K562 (cell line): ENCODE results near the gene PRSS27. TPM values are rescaled to one million over a fixed set of nuclear protein-coding genes. Genes with fewer than 3 reads are reported as not detected.
A peak's percentile ranks its signal among the peaks of the same experiment; 100 is the strongest.

ENCODE experiments used
- ARID2 ChIP-seq: fragments of 450-650 bp; IDR thresholded peaks from 2 replicates; pipeline ENCODE4 v1.6.1; 2017; ENCODE audit warnings: antibody characterized with exemption, mild to moderate bottlenecking
- BMI1 ChIP-seq: fragments of 150-350 bp; IDR thresholded peaks from 2 replicates; pipeline ENCODE4 v1.6.1; 2014; ENCODE audit warnings: low read length
- ETS1 ChIP-seq: conservative IDR thresholded peaks from 2 replicates; pipeline ENCODE4 v1.6.1; 2011; ENCODE audit warnings: low read depth, mild to moderate bottlenecking, low read length; ENCODE audit not compliant: control insufficient read depth
- GTF2A2 ChIP-seq: IDR thresholded peaks from 2 replicates; pipeline ENCODE4 v1.6.1; 2016; ENCODE audit warnings: mild to moderate bottlenecking, missing genetic modification characterization, missing compliant biosample characterization
- HSF4 ChIP-seq: fragments of 250-450 bp; sonication (Bioruptor Pico); IDR thresholded peaks from 2 replicates; pipeline ENCODE4 v2.1.2; 2022; ENCODE audit warnings: mild to moderate bottlenecking, moderate library complexity, borderline replicate concordance
- NCOA1 ChIP-seq: fragments of 450-650 bp; IDR thresholded peaks from 2 replicates; pipeline ENCODE4 v1.6.1; 2016; ENCODE audit warnings: low read depth
- NR2C1 ChIP-seq, 2 experiments: fragments of 450-650 bp; IDR thresholded peaks; 2 replicates each; pipeline ENCODE4 v1.6.1; 2017; ENCODE audit warnings: mild to moderate bottlenecking in 2 of 2, antibody characterized with exemption in 1 of 2, inconsistent platforms in 1 of 2, missing compliant biosample characterization in 1 of 2, missing genetic modification characterization in 1 of 2
- PTRF ChIP-seq: fragments of 450-650 bp; IDR thresholded peaks from 2 replicates; pipeline ENCODE4 v1.6.1; 2016; ENCODE audit warnings: mild to moderate bottlenecking, missing genetic modification characterization, missing compliant biosample characterization
- PYGO2 ChIP-seq: fragments of 450-650 bp; IDR thresholded peaks from 2 replicates; pipeline ENCODE4 v1.6.1; 2016; ENCODE audit warnings: mild to moderate bottlenecking, missing genetic modification characterization, moderate library complexity, missing compliant biosample characterization
- RBBP5 ChIP-seq: fragments of 200-600 bp; sonication (generic); IDR thresholded peaks from 2 replicates; pipeline ENCODE4 v1.6.1; 2012; ENCODE audit warnings: borderline replicate concordance, mild to moderate bottlenecking, low read length, control low read depth, inconsistent platforms; ENCODE audit not compliant: insufficient read depth, poor library complexity, severe bottlenecking
- TEAD2 ChIP-seq: fragments of 450-650 bp; IDR thresholded peaks from 2 replicates; pipeline ENCODE4 v1.6.1; 2016; ENCODE audit warnings: missing genetic modification characterization, control low read depth, missing compliant biosample characterization
- TGIF2 ChIP-seq: sonication (generic); formaldehyde crosslinking; IDR thresholded peaks from 2 replicates; pipeline ENCODE4 v1.8.1; 2022; ENCODE audit warnings: mild to moderate bottlenecking, missing genetic modification reagents, moderate library complexity
- U2AF2 ChIP-seq: fragments of 200-400 bp; formaldehyde crosslinking; optimal IDR thresholded peaks from 2 replicates; pipeline ENCODE3; 2017; ENCODE audit warnings: low read depth, mild to moderate bottlenecking, low read length
- ZFPM2 ChIP-seq: fragments of 250-450 bp; sonication (Bioruptor Pico); IDR thresholded peaks from 2 replicates; pipeline ENCODE4 v1.5.1; 2022; ENCODE audit warnings: mild to moderate bottlenecking
- ZNF436 ChIP-seq: fragments of 250-450, 450-650 bp; sonication (Bioruptor Pico); formaldehyde crosslinking; IDR thresholded peaks from 2 replicates; pipeline ENCODE4 v1.7.0; 2020; ENCODE audit warnings: mild to moderate bottlenecking
- ZNF583 ChIP-seq: fragments of 250-450 bp; sonication (Bioruptor Pico); IDR thresholded peaks from 2 replicates; pipeline ENCODE4 v1.4.0; 2020
- ZNF609 ChIP-seq: sonication (generic); formaldehyde crosslinking; IDR thresholded peaks from 2 replicates; pipeline ENCODE4 v1.8.1; 2023; ENCODE audit warnings: missing genetic modification reagents, mild to moderate bottlenecking, borderline replicate concordance
- ZNF778 ChIP-seq: fragments of 450-650 bp; formaldehyde crosslinking; IDR thresholded peaks from 2 replicates; pipeline ENCODE4 v1.4.0; 2020; ENCODE audit warnings: mild to moderate bottlenecking, moderate library complexity
- polyA plus RNA-seq, 8 experiments: library from polyadenylated mRNA; depleted of rRNA in 4 of 8; stranded (reverse) in 5 of 8; unstranded in 3 of 8; fragments of >200 nt; fragmentation: Nextera tagmentation in 2 of 8; fragmentation: Illumina TruSeq in 1 of 8; extraction: Ambion mirVana in 2 of 8; extraction: Trizol in 1 of 8; gene quantifications; 2 replicates each; pipeline versions ENCODE4 v1.2.1 to v1.2.3, GENCODE V29; 2011 to 2014; ENCODE audit warnings: inconsistent platforms in 1 of 8, missing spikeins in 1 of 8
- total RNA-seq, 7 experiments: library from RNA; depleted of rRNA in 6 of 7; stranded (reverse); fragments of >200 nt in 6 of 7; fragmentation: Illumina TruSeq in 2 of 7; extraction: Trizol in 2 of 7; gene quantifications; 2 replicates each; pipeline versions ENCODE4 v1.2.1 to v1.2.3, GENCODE V29; 2011 to 2021; ENCODE audit warnings: low replicate concordance in 1 of 7
- TF ChIP-seq, protein P1 (sequence below), 2 experiments: IDR thresholded peaks in 1 of 2; conservative IDR thresholded peaks in 1 of 2; 2 replicates each; pipeline ENCODE4 v1.6.1; 2016; ENCODE audit warnings: low read depth in 2 of 2, mild to moderate bottlenecking in 1 of 2, missing compliant biosample characterization in 1 of 2, missing genetic modification characterization in 1 of 2, moderate library complexity in 1 of 2

The PRSS27 gene
- total and polyA plus RNA-seq, 9 of the 15 experiments (the other 6 are each of a cell fraction or from before 2014, with no cell fraction given), result 0.09 to 0.20 (median 0.17) TPM; not detected in 5

- TF ChIP-seq RBBP5, result peak; percentile 92
- no peak for TF ChIP-seq PTRF (tag)
- TF ChIP-seq GTF2A2, result no peak
- TF ChIP-seq ZNF436, result no peak
- 0 out of 2 replicates have a peak, but pooled peaks have one; percentile 50 for TF ChIP-seq ZNF609 (CRISPR knock-in tag)
- no peak for TF ChIP-seq ARID2
- TF ChIP-seq, protein P1, sequence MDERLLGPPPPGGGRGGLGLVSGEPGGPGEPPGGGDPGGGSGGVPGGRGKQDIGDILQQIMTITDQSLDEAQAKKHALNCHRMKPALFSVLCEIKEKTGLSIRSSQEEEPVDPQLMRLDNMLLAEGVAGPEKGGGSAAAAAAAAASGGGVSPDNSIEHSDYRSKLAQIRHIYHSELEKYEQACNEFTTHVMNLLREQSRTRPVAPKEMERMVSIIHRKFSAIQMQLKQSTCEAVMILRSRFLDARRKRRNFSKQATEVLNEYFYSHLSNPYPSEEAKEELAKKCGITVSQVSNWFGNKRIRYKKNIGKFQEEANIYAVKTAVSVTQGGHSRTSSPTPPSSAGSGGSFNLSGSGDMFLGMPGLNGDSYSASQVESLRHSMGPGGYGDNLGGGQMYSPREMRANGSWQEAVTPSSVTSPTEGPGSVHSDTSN (CRISPR knock-in tag; IDR thresholded peaks at IDR 0.05; ENCODE audit: low read depth), result no peak
- TF ChIP-seq, protein P1 (tag; conservative IDR thresholded peaks at IDR 0.05; ENCODE audit: low read depth), result no peak
- TF ChIP-seq NCOA1, result peak; percentile 99
- no peak for TF ChIP-seq ZNF778 (CRISPR knock-in tag)
- no peak for TF ChIP-seq U2AF2
- no peak for TF ChIP-seq TGIF2 (CRISPR knock-in tag)
- no peak for TF ChIP-seq ZNF583 (CRISPR knock-in tag)
- TF ChIP-seq TEAD2, result no peak
- no peak for TF ChIP-seq BMI1
- peak; percentile 91 for TF ChIP-seq ETS1
- TF ChIP-seq HSF4 (CRISPR knock-in tag), result no peak
- TF ChIP-seq NR2C1 (IDR thresholded peaks at IDR 0.05), result peak; percentile 55; the same call in 1 of the 2 replicates
- TF ChIP-seq NR2C1 (tag; IDR thresholded peaks at IDR 0.05), result peak; percentile 81
- no peak for TF ChIP-seq PYGO2 (tag)
- no peak for TF ChIP-seq ZFPM2 (CRISPR knock-in tag)
These were observed 37.6 kb downstream of the PRSS27 start, which contains the start of gene KCTD5 (continued) for GRCh38 chr16:2682209-2683021.
